Nephron (organoid): Measurements from ENCODE around the gene KSR1.
A peak's percentile ranks its signal among the peaks of the same experiment; 100 is the strongest.

Source experiments
- H3K27ac Mint-ChIP-seq, 3 experiments: 2 replicates each; pipeline ENCODE4 v1.8.0; 2020; ENCODE audit warnings: mixed read lengths in 3 of 3, mild to moderate bottlenecking in 2 of 3, moderate library complexity in 1 of 3
- H3K27me3 Mint-ChIP-seq: 2 replicates; pipeline ENCODE4 v1.8.0; 2021; ENCODE audit warnings: low read depth, mild to moderate bottlenecking, moderate library complexity, mixed read lengths
- H3K36me3 Mint-ChIP-seq: 2 replicates; pipeline ENCODE4 v1.8.0; 2020; ENCODE audit warnings: low read depth, mixed read lengths
- H3K4me1 Mint-ChIP-seq: 2 replicates; pipeline ENCODE4 v1.8.0; 2020; ENCODE audit warnings: mixed read lengths
- H3K4me3 Mint-ChIP-seq, 3 experiments: 2 replicates each; pipeline ENCODE4 v1.8.0; 2020; ENCODE audit warnings: mild to moderate bottlenecking in 3 of 3, mixed read lengths in 3 of 3, moderate library complexity in 2 of 3
- H3K9me3 Mint-ChIP-seq: 2 replicates; pipeline ENCODE4 v1.8.0; 2020; ENCODE audit warnings: mixed read lengths
- CTCF ChIP-seq, 3 experiments: fragments of 200-600 bp; sonication (generic); IDR thresholded peaks; one replicate each; pipeline ENCODE4 v1.5.0; 2021; ENCODE audit warnings: antibody characterized with exemption in 3 of 3; ENCODE audit not compliant: unreplicated experiment in 3 of 3

KSR1 gene

GRCh38 chr17:27569257-27569722, 113.0 kb downstream of the KSR1 start:
- peaks cover 63% of the 10 kb centered on the region for H3K4me1 Mint-ChIP-seq
- TF ChIP-seq CTCF (IDR thresholded peaks at IDR 0.05; ENCODE audit: unreplicated experiment in 3 of 3), result peak; percentile 29 to 46 (median 35)
- H3K36me3 Mint-ChIP-seq, result no peaks in the 10 kb centered on the region
- H3K27ac Mint-ChIP-seq, result peak overlapping the region; percentile 53 to 65 (median 63)
- no peaks in the 10 kb centered on the region for H3K9me3 Mint-ChIP-seq
- H3K27me3 Mint-ChIP-seq, result no peaks in the 10 kb centered on the region
- H3K4me3 Mint-ChIP-seq, result no peak overlapping the region

- Mint-ChIP-seq H3K4me3 (no peak overlapping the region), H3K27me3 (no peaks in the 10 kb centered on the region), H3K36me3 (no peaks in the 10 kb centered on the region), H3K9me3 (no peaks in the 10 kb centered on the region), H3K27ac (peak overlapping the region; percentile 53 to 65 (median 63)), H3K4me1 (peaks cover 71% of the 10 kb centered on the region)
- no peak for TF ChIP-seq CTCF (IDR thresholded peaks at IDR 0.05; ENCODE audit: unreplicated experiment in 3 of 3)
These were observed 113.8 kb downstream of the KSR1 start for GRCh38 chr17:27569884-27570577.

GRCh38 chr17:27570578-27570914, 114.3 kb downstream of the KSR1 start:
- TF ChIP-seq CTCF (IDR thresholded peaks at IDR 0.05; ENCODE audit: unreplicated experiment in 3 of 3), result no peak
- Mint-ChIP-seq H3K4me3 (no peak overlapping the region), H3K36me3 (no peaks in the 10 kb centered on the region), H3K27ac (peak overlapping the region in 2 of 3 experiments; percentile 44 to 65), H3K9me3 (no peaks in the 10 kb centered on the region), H3K27me3 (no peaks in the 10 kb centered on the region), H3K4me1 (peaks cover 76% of the 10 kb centered on the region)

GRCh38 chr17:27571563-27572352, 115.5 kb downstream of the KSR1 start:
- Mint-ChIP-seq H3K4me3 (peak overlapping the region in 1 of 3 experiments; percentile 30), H3K27me3 (no peaks in the 10 kb centered on the region), H3K27ac (peak overlapping the region; percentile 7 to 38 (median 15)), H3K36me3 (no peaks in the 10 kb centered on the region), H3K4me1 (peaks cover 78% of the 10 kb centered on the region), H3K9me3 (no peaks in the 10 kb centered on the region)
- no peak for TF ChIP-seq CTCF (IDR thresholded peaks at IDR 0.05; ENCODE audit: unreplicated experiment in 3 of 3)

- Mint-ChIP-seq H3K27me3 (no peaks in the 10 kb centered on the region), H3K9me3 (no peaks in the 10 kb centered on the region), H3K27ac (peak overlapping the region in 2 of 3 experiments; percentile 15 to 22), H3K4me3 (no peak overlapping the region), H3K4me1 (peaks cover 86% of the 10 kb centered on the region), H3K36me3 (no peaks in the 10 kb centered on the region)
- no peak for TF ChIP-seq CTCF (IDR thresholded peaks at IDR 0.05; ENCODE audit: unreplicated experiment in 3 of 3)
These were observed 116.4 kb downstream of the KSR1 start for GRCh38 chr17:27572665-27573064.
